Activated CD4-positive, alpha-beta T cell treated with anti-CD3 and anti-CD28 coated beads for 48 hours (primary cell): ENCODE measurements around the gene HP.

Experiments
- DNase-seq: peaks from one replicate; pipeline ENCODE4 v3.0.0-alpha.2; 2020

HP gene

GRCh38 chr16:72092832-72093447 lies 38.6 kb downstream of the HP start:
- DNase-seq = peak; percentile 12

GRCh38 chr16:72093448-72094265 lies 39.4 kb downstream of the HP start, which contains the start of the genes DHX38 and TXNL4B:
DHX38 (plus strand) TSS chr16:72093847; CDS start chr16:72096158, 2,311 bp downstream.
TXNL4B (minus strand) TSS chr16:72093620; CDS start chr16:72090749, 2,871 bp downstream.
- peak; percentile 93 for DNase-seq

- peak; percentile 69 for DNase-seq
Measured at GRCh38 chr16:72094266-72094610, 39.9 kb downstream of the HP start.

- DNase-seq = no peak
Measured at GRCh38 chr16:72098936-72099335, 44.6 kb downstream of the HP start.

GRCh38 chr16:72099377-72099818 lies 45.1 kb downstream of the HP start:
- DNase-seq = peak; percentile 63

- DNase-seq = no peak
Measured at GRCh38 chr16:72101195-72101594, 46.9 kb downstream of the HP start.

GRCh38 chr16:72104905-72105304 lies 50.6 kb downstream of the HP start:
- no peak for DNase-seq

GRCh38 chr16:72105978-72106377 lies 51.7 kb downstream of the HP start:
- no peak for DNase-seq

- DNase-seq = no peak
Measured at GRCh38 chr16:72107371-72107770, 53.1 kb downstream of the HP start.

- DNase-seq = no peak
Measured at GRCh38 chr16:72108353-72109102, 54.2 kb downstream of the HP start.

- no peak for DNase-seq
Measured at GRCh38 chr16:72109300-72109699, 55.0 kb downstream of the HP start.

- DNase-seq = no peak
Measured at GRCh38 chr16:72109966-72110530, 55.7 kb downstream of the HP start.
